Smooth muscle cell (in vitro differentiated cells): ENCODE data around the gene RSPO1. TPM values are rescaled to one million over a fixed set of nuclear protein-coding genes. Genes with fewer than 3 reads are reported as not detected.

Experiments used
- DNase-seq: peaks from one replicate; lab custom pipeline; 2025; ENCODE audit not compliant: unreplicated experiment; lab: John Stamatoyannopoulos, UW
- H2AFZ ChIP-seq: fragments of 200-600 bp; sonication (generic); 2 replicates; pipeline ENCODE4 v1.6.0; 2016; ENCODE audit warnings: antibody characterized with exemption, low read depth, mild to moderate bottlenecking
- H3F3A ChIP-seq: fragments of 200-600 bp; sonication (generic); 2 replicates; pipeline ENCODE4 v1.6.0; 2017; ENCODE audit warnings: antibody characterized with exemption, low read depth
- H3K27ac ChIP-seq: fragments of 200-600 bp; sonication (generic); 2 replicates; pipeline ENCODE4 v1.5.1; 2016; ENCODE audit warnings: low read depth, mild to moderate bottlenecking
- H3K27me3 ChIP-seq: fragments of 200-600 bp; sonication (generic); 2 replicates; pipeline ENCODE4 v1.6.1; 2016; ENCODE audit warnings: low read depth, mild to moderate bottlenecking
- H3K36me3 ChIP-seq: fragments of 200-600 bp; sonication (generic); 2 replicates; pipeline ENCODE4 v1.5.1; 2016; ENCODE audit warnings: low read depth
- H3K4me1 ChIP-seq: fragments of 200-600 bp; sonication (generic); 2 replicates; pipeline ENCODE4 v1.5.1; 2016; ENCODE audit warnings: low read depth
- H3K4me2 ChIP-seq: fragments of 200-600 bp; sonication (generic); 2 replicates; pipeline ENCODE4 v1.6.0; 2016; ENCODE audit warnings: mild to moderate bottlenecking
- H3K4me3 ChIP-seq: fragments of 200-600 bp; sonication (generic); 2 replicates; pipeline ENCODE4 v1.5.1; 2016; ENCODE audit warnings: mild to moderate bottlenecking
- H3K79me2 ChIP-seq: fragments of 200-600 bp; sonication (generic); 2 replicates; pipeline ENCODE4 v1.6.0; 2016; ENCODE audit warnings: low read depth, mild to moderate bottlenecking
- H3K9ac ChIP-seq: fragments of 200-600 bp; sonication (generic); 2 replicates; pipeline ENCODE4 v1.6.0; 2016; ENCODE audit warnings: low read depth
- H3K9me3 ChIP-seq: fragments of 200-600 bp; sonication (generic); replicated peaks from 2 replicates; pipeline ENCODE4 v1.5.1; 2016; ENCODE audit warnings: low read depth
- H4K20me1 ChIP-seq: fragments of 200-600 bp; sonication (generic); 2 replicates; pipeline ENCODE4 v1.6.0; 2016; ENCODE audit warnings: low read depth
- WGBS: methylation state at CpG from one replicate; pipeline ENCODE4 v1.1.7; 2016; ENCODE audit warnings: low lambda C conversion rate; 5-methylcytosine and 5-hydroxymethylcytosine counted together
- polyA plus RNA-seq: library from polyadenylated mRNA; unstranded; fragments of >200 nt; fragmentation: Nextera tagmentation; extraction: Ambion mirVana; gene quantifications from 2 replicates; pipeline ENCODE4 v1.2.1, GENCODE V29; 2016
- total RNA-seq: library from RNA; depleted of rRNA; stranded (reverse); fragments of >200 nt; gene quantifications from 2 replicates; pipeline ENCODE4 v1.2.3, GENCODE V29; 2014
- TF ChIP-seq, protein P1 (sequence below): fragments of 200-600 bp; sonication (generic); IDR thresholded peaks from 2 replicates; pipeline ENCODE4 v1.5.1; 2017; ENCODE audit warnings: borderline replicate concordance, mild to moderate bottlenecking, antibody characterized with exemption; ENCODE audit not compliant: insufficient read depth, poor library complexity, severe bottlenecking

RSPO1 gene
- total and polyA plus RNA-seq, 2 experiments from 2014 or later = not detected

DNA sequence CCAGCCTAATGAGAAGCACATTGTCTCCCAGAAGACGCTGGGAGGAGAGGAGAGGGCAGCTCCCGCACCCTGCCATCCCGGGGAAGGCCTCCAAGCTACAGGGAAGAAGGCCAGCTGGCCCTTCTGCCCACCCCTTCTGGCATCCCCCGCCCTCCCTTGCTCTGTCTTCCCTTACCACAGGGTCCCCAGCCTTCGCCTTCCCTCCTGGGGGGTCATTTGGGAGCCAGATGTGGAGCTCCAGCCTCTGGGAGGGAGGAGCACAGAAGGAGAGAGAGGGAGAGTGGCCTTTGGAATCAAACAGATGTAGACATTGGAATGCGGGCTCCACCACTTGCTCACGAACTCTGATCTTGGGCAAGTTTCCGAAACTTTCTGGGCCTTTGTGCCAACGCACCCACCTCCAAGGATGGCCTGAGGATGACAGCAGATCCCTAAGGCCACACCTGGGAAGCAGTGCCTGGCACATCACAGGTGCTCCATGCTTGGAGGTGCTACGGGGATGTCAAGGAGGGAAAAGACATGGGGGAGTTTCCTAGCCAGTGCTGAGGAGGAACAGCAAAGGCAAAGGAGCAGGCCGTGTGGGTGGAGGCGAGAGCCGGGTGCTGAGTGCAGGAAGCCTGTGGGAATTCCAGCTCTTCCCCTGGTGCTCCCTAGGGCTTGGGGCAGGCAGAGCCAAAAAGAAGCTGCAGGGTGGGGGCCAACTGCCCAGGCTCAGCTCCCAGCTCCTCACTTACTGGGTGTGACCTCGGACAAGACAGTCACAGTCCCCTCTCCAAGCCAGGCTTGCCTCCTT lies 23.1 kb upstream of the RSPO1 start:
- Histone ChIP-seq H2AFZ (no peak overlapping the region), H3K4me1 (peaks cover 17% of the 10 kb centered on the region), H3K79me2 (no peaks in the 10 kb centered on the region), H3K27me3 (no peaks in the 10 kb centered on the region), H3K4me2 (no peak overlapping the region), H3K9ac (no peak overlapping the region), H3F3A (no peaks in the 10 kb centered on the region), H3K4me3 (no peak overlapping the region), H4K20me1 (no peaks in the 10 kb centered on the region), H3K9me3 (no peaks in the 10 kb centered on the region), H3K27ac (no peak overlapping the region), H3K36me3 (no peaks in the 10 kb centered on the region)
- WGBS = 84% methylated on average over 14 of the region's 14 CpGs
- TF ChIP-seq, protein P1, sequence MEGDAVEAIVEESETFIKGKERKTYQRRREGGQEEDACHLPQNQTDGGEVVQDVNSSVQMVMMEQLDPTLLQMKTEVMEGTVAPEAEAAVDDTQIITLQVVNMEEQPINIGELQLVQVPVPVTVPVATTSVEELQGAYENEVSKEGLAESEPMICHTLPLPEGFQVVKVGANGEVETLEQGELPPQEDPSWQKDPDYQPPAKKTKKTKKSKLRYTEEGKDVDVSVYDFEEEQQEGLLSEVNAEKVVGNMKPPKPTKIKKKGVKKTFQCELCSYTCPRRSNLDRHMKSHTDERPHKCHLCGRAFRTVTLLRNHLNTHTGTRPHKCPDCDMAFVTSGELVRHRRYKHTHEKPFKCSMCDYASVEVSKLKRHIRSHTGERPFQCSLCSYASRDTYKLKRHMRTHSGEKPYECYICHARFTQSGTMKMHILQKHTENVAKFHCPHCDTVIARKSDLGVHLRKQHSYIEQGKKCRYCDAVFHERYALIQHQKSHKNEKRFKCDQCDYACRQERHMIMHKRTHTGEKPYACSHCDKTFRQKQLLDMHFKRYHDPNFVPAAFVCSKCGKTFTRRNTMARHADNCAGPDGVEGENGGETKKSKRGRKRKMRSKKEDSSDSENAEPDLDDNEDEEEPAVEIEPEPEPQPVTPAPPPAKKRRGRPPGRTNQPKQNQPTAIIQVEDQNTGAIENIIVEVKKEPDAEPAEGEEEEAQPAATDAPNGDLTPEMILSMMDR = no peak
- DNase-seq = no peak

DNA sequence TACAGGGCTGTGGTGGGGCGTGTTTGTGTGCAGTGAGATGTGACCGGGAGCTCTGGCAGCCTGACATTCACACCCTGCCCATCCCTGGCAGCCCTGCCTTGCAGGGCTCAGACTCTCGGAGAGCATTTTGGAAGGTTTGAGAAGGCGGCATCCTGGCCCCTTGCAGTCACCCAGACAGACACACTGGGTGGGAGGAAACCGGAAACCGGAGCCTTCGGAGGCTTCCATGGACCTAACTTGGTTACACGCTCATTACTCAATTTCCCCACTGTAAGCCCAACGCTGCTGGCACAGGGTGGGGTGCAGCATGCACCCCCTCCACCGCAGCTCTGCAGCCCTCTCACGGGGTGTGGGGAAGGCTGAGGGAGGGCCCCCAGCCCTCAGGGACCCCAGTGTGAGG lies 22.2 kb upstream of the RSPO1 start:
- Histone ChIP-seq H3K4me2 (no peak overlapping the region), H3K9ac (no peak overlapping the region), H2AFZ (no peak overlapping the region), H3K27ac (no peak overlapping the region), H3F3A (no peaks in the 10 kb centered on the region), H3K4me1 (peaks cover 17% of the 10 kb centered on the region), H3K4me3 (no peak overlapping the region), H4K20me1 (no peaks in the 10 kb centered on the region), H3K36me3 (no peaks in the 10 kb centered on the region), H3K9me3 (no peaks in the 10 kb centered on the region), H3K27me3 (no peaks in the 10 kb centered on the region), H3K79me2 (no peaks in the 10 kb centered on the region)
- 89% methylated on average over 11 of the region's 11 CpGs for WGBS
- TF ChIP-seq, protein P1 = no peak
- DNase-seq = no peak

DNA sequence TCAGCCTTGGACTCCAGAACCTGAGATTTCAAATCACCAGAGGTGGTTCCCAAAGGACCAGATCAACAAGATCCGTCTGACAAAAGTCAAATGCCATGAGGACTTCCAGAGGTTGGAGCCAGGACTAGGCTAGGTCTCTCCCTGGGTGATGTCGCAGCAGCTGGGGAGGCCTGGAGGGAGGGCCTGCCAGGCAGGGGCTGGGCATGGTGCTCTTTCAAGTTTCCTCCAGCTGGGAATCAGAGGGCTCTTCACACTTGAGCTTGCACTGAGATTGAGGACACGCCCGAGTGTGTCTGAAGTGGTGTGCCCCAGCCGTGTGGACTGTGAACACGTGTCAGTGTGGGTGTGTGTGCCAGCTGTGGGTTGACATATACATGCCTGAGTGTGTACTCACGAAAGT lies 21.3 kb upstream of the RSPO1 start:
- no peak overlapping the region for H3K9ac ChIP-seq
- TF ChIP-seq, protein P1 = no peak
- 75% methylated on average over 7 of the region's 7 CpGs for WGBS

DNA sequence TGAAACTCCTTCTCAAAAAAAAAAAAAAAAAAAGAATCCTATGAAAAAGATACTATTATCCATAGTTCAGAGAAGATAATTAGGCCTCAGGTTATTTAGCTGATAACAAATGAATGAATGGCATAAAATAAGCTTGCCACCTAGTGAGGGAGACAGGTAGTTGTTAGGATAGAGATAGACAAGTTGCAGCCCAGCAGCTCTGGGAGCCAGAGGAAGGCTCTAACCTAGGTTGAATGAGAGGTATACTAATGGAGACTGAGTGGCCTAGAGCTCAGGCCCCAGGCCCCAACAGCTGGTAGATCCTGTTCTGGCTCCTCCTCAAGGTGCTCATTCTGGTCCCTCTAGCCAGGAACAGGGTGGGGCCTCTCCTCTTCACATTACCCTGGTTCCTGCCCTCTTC lies 20.6 kb upstream of the RSPO1 start:
- no peak for DNase-seq
- Histone ChIP-seq H3K27me3 (no peaks in the 10 kb centered on the region), H3K9ac (no peak overlapping the region), H3K79me2 (no peaks in the 10 kb centered on the region), H4K20me1 (no peaks in the 10 kb centered on the region), H3K9me3 (no peaks in the 10 kb centered on the region), H3K4me3 (no peak overlapping the region), H2AFZ (no peak overlapping the region), H3K4me2 (no peak overlapping the region), H3K36me3 (no peaks in the 10 kb centered on the region), H3K27ac (no peak overlapping the region), H3K4me1 (peaks cover 2% of the 10 kb centered on the region), H3F3A (no peaks in the 10 kb centered on the region)
- TF ChIP-seq, protein P1 = no peak

More for the DNA sequence above, 21.3 kb upstream of the RSPO1 start:
- Histone ChIP-seq H3K27ac (no peak overlapping the region), H3K4me3 (no peak overlapping the region), H3K36me3 (no peaks in the 10 kb centered on the region), H2AFZ (no peak overlapping the region), H3K9me3 (no peaks in the 10 kb centered on the region), H3K4me2 (no peak overlapping the region), H4K20me1 (no peaks in the 10 kb centered on the region), H3K27me3 (no peaks in the 10 kb centered on the region), H3K4me1 (peaks cover 9% of the 10 kb centered on the region), H3F3A (no peaks in the 10 kb centered on the region), H3K79me2 (no peaks in the 10 kb centered on the region)
- DNase-seq = no peak
